OCI-LY3 (cell line): Measurements from ENCODE around the gene C14orf39.

ENCODE experiments used
- H2AFZ ChIP-seq: fragments of 200-600, 300-600 bp; shearing (Covaris generic); 2 replicates; pipeline ENCODE4 v1.6.0; 2014; ENCODE audit warnings: antibody characterized with exemption, low read depth, low read length
- H3K27ac ChIP-seq: fragments of 200-600, 300-600 bp; sonication (generic); 2 replicates; pipeline ENCODE4 v1.5.1; 2014; ENCODE audit warnings: mild to moderate bottlenecking, low read length, moderate library complexity, mixed read lengths
- H3K27me3 ChIP-seq: fragments of 200-600, 300-600 bp; sonication (generic); 2 replicates; pipeline ENCODE4 v1.6.1; 2014; ENCODE audit warnings: low read depth, low read length, mixed read lengths
- H3K36me3 ChIP-seq: fragments of 200-600, 300-600 bp; sonication (generic); replicated peaks from 2 replicates; pipeline ENCODE3; 2014; ENCODE audit warnings: low read depth, low read length, mixed read lengths
- H3K4me1 ChIP-seq: fragments of 300-600, 200-600 bp; sonication (generic); 2 replicates; pipeline ENCODE4 v1.6.1; 2014; ENCODE audit warnings: low read length, mixed read lengths
- H3K4me2 ChIP-seq: fragments of 200-600, 300-600 bp; sonication (generic); 2 replicates; pipeline ENCODE4 v1.6.1; 2014; ENCODE audit warnings: low read length, mixed read lengths
- H3K4me3 ChIP-seq: fragments of 300-600, 200-600 bp; sonication (generic); 2 replicates; pipeline ENCODE4 v1.5.1; 2014; ENCODE audit warnings: antibody characterized with exemption, mild to moderate bottlenecking, low read length, moderate library complexity
- H3K79me2 ChIP-seq: fragments of 300-600, 200-600 bp; shearing (Covaris generic); 2 replicates; pipeline ENCODE4 v1.6.1; 2014; ENCODE audit warnings: mild to moderate bottlenecking, low read length, mixed read lengths
- H3K9ac ChIP-seq: fragments of 300-600, 200-600 bp; shearing (Covaris generic); 2 replicates; pipeline ENCODE4 v1.6.0; 2014; ENCODE audit warnings: mild to moderate bottlenecking, low read length, moderate library complexity
- H3K9me3 ChIP-seq: fragments of 200-600, 300-600 bp; shearing (Covaris generic); 2 replicates; pipeline ENCODE4 v1.6.1; 2014; ENCODE audit warnings: low read length, mixed read lengths; ENCODE audit not compliant: insufficient read depth
- H4K20me1 ChIP-seq: fragments of 200-600, 300-600 bp; sonication (generic); 2 replicates; pipeline ENCODE4 v1.6.1; 2016; ENCODE audit warnings: low read length, mixed read lengths; ENCODE audit not compliant: insufficient read depth
- EZH2phosphoT487 ChIP-seq: fragments of 200-600 bp; shearing (Covaris generic); IDR thresholded peaks from 2 replicates; pipeline ENCODE4 v1.6.1; 2018; ENCODE audit warnings: antibody characterized with exemption, mixed run types, low read depth
- TF ChIP-seq, protein P1 (sequence below): fragments of 200-600, 300-600 bp; sonication (generic); IDR thresholded peaks from 2 replicates; pipeline ENCODE4 v1.5.1; 2014; ENCODE audit warnings: antibody characterized with exemption, low read length, low read depth

The C14orf39 gene

GRCh38 chr14:60514741-60515491 lies 29.1 kb upstream of the C14orf39 start:
- Histone ChIP-seq H2AFZ (no peak overlapping the region), H3K9ac (no peak overlapping the region), H4K20me1 (no peaks in the 10 kb centered on the region), H3K27me3 (peaks cover 20% of the 10 kb centered on the region; the same call in 1 of the 2 replicates), H3K27ac (no peak overlapping the region), H3K36me3 (no peaks in the 10 kb centered on the region), H3K79me2 (no peaks in the 10 kb centered on the region), H3K4me1 (no peaks in the 10 kb centered on the region), H3K9me3 (no peaks in the 10 kb centered on the region), H3K4me2 (no peak overlapping the region), H3K4me3 (no peak overlapping the region)
- TF ChIP-seq EZH2phosphoT487, result no peak
- TF ChIP-seq, protein P1, sequence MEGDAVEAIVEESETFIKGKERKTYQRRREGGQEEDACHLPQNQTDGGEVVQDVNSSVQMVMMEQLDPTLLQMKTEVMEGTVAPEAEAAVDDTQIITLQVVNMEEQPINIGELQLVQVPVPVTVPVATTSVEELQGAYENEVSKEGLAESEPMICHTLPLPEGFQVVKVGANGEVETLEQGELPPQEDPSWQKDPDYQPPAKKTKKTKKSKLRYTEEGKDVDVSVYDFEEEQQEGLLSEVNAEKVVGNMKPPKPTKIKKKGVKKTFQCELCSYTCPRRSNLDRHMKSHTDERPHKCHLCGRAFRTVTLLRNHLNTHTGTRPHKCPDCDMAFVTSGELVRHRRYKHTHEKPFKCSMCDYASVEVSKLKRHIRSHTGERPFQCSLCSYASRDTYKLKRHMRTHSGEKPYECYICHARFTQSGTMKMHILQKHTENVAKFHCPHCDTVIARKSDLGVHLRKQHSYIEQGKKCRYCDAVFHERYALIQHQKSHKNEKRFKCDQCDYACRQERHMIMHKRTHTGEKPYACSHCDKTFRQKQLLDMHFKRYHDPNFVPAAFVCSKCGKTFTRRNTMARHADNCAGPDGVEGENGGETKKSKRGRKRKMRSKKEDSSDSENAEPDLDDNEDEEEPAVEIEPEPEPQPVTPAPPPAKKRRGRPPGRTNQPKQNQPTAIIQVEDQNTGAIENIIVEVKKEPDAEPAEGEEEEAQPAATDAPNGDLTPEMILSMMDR, result no peak

GRCh38 chr14:60514378-60514740 lies 28.5 kb upstream of the C14orf39 start:
- Histone ChIP-seq H3K4me1 (no peaks in the 10 kb centered on the region), H3K27ac (no peak overlapping the region), H3K4me3 (no peak overlapping the region), H3K27me3 (peaks cover 20% of the 10 kb centered on the region; the same call in 1 of the 2 replicates), H3K9me3 (no peaks in the 10 kb centered on the region), H3K4me2 (no peak overlapping the region), H3K9ac (no peak overlapping the region), H2AFZ (no peak overlapping the region), H3K79me2 (no peaks in the 10 kb centered on the region), H4K20me1 (no peaks in the 10 kb centered on the region), H3K36me3 (no peaks in the 10 kb centered on the region)
- TF ChIP-seq EZH2phosphoT487, result no peak
- TF ChIP-seq, protein P1, result no peak

DNA sequence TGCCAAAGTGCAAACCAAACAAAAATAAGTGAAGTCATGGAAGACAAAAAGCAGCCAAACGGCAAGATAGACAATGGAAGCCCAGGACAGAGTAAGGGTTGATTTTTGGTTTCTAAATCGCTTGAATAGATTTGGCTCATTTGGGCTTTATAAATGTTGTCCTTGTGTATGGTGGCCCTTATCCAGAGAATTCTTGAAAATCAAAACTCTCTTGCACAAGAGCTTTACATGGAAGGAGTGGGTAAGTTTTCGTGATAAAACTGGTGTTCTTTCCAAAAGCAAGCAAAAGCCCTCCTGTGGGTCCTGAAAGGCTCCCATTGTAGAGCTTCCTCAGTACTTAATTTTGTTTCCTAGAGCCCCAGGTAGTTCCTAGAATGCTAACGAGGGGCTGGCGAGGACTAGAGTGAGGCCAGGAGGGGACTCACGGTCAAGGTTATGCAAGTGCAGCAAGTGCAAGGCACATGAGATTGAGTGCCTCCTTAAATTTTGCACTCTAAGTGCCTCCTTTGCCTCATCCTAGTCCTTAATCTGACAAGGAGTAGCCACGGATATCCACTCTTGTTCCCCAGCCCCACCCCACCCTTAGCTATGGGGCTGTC lies 27.2 kb upstream of the C14orf39 start:
- H3K27me3 ChIP-seq, result peaks cover 12% of the 10 kb centered on the region; the same call in 1 of the 2 replicates
- H3K9me3 ChIP-seq, result no peaks in the 10 kb centered on the region
- no peak overlapping the region for H3K4me3 ChIP-seq
- H3K27ac ChIP-seq, result no peak overlapping the region
- H3K4me2 ChIP-seq, result no peak overlapping the region
- H4K20me1 ChIP-seq, result no peaks in the 10 kb centered on the region
- no peak overlapping the region for H2AFZ ChIP-seq
- TF ChIP-seq EZH2phosphoT487, result no peak
- TF ChIP-seq, protein P1, result no peak
- H3K79me2 ChIP-seq, result no peaks in the 10 kb centered on the region
- H3K4me1 ChIP-seq, result no peaks in the 10 kb centered on the region
- H3K36me3 ChIP-seq, result no peaks in the 10 kb centered on the region
- no peak overlapping the region for H3K9ac ChIP-seq

GRCh38 chr14:60512126-60512525 lies 26.3 kb upstream of the C14orf39 start:
- Histone ChIP-seq H3K27ac (no peak overlapping the region), H2AFZ (no peak overlapping the region), H3K27me3 (peaks cover 12% of the 10 kb centered on the region; the same call in 1 of the 2 replicates), H3K79me2 (no peaks in the 10 kb centered on the region), H3K4me3 (no peak overlapping the region), H3K36me3 (no peaks in the 10 kb centered on the region), H3K9me3 (no peaks in the 10 kb centered on the region), H3K4me1 (no peaks in the 10 kb centered on the region), H3K9ac (no peak overlapping the region), H3K4me2 (no peak overlapping the region), H4K20me1 (no peaks in the 10 kb centered on the region)
- TF ChIP-seq, protein P1, result no peak
- TF ChIP-seq EZH2phosphoT487, result no peak
